HepG2 (cell line): ENCODE results near the gene CBLN3. TPM values are rescaled to one million over a fixed set of nuclear protein-coding genes. Genes with fewer than 3 reads are reported as not detected.

ENCODE experiments used
- CEBPB ChIP-seq: IDR thresholded peaks from 2 replicates; pipeline ENCODE4 v1.6.1; 2011; ENCODE audit warnings: low read depth, low read length, improper control_type of control experiment, borderline replicate concordance
- FOSL2 ChIP-seq: sonication (generic); formaldehyde crosslinking; IDR thresholded peaks from 2 replicates; pipeline ENCODE4 v1.4.0; 2020; ENCODE audit warnings: missing genetic modification reagents
- HOXA3 ChIP-seq: sonication (generic); formaldehyde crosslinking; IDR thresholded peaks from 2 replicates; pipeline ENCODE4 v1.5.0; 2020; ENCODE audit warnings: missing genetic modification reagents
- MIXL1 ChIP-seq: IDR thresholded peaks from 2 replicates; pipeline ENCODE4 v1.6.1; 2016
- PAF1 ChIP-seq: IDR thresholded peaks from 2 replicates; pipeline ENCODE4 v1.6.1; 2016; ENCODE audit warnings: missing genetic modification reagents, missing compliant biosample characterization
- RBM22 ChIP-seq: fragments of 200-400 bp; formaldehyde crosslinking; optimal IDR thresholded peaks from 2 replicates; pipeline ENCODE3; 2017; ENCODE audit warnings: mild to moderate bottlenecking, low read length, moderate library complexity
- SMC3 ChIP-seq: IDR thresholded peaks from 2 replicates; pipeline ENCODE4 v1.6.1; 2011; ENCODE audit warnings: low read length, improper control_type of control experiment
- SYNCRIP ChIP-seq: fragments of 200-400 bp; formaldehyde crosslinking; IDR thresholded peaks from 2 replicates; pipeline ENCODE4 v1.6.1; 2018; ENCODE audit warnings: mild to moderate bottlenecking, low read depth, low read length; ENCODE audit not compliant: insufficient read depth
- TEAD3 ChIP-seq: optimal IDR thresholded peaks from 2 replicates; pipeline ENCODE3; 2016; ENCODE audit warnings: borderline replicate concordance
- ZFY ChIP-seq: sonication (generic); formaldehyde crosslinking; IDR thresholded peaks from 2 replicates; pipeline ENCODE4 v1.4.0; 2020; ENCODE audit warnings: missing genetic modification reagents
- ZNF572 ChIP-seq: sonication (generic); formaldehyde crosslinking; IDR thresholded peaks from 2 replicates; pipeline ENCODE4 v1.5.1; 2020; ENCODE audit warnings: mild to moderate bottlenecking, missing genetic modification reagents
- ZNF629 ChIP-seq: sonication (generic); formaldehyde crosslinking; conservative IDR thresholded peaks from 2 replicates; pipeline ENCODE4 v1.5.0; 2020; ENCODE audit warnings: missing genetic modification reagents
- ZNF841 ChIP-seq: sonication (generic); formaldehyde crosslinking; IDR thresholded peaks from 2 replicates; pipeline ENCODE4 v1.8.1; 2023; ENCODE audit warnings: missing genetic modification reagents, borderline replicate concordance
- polyA plus RNA-seq, 8 experiments: library from polyadenylated mRNA; depleted of rRNA in 3 of 8; stranded (reverse) in 7 of 8; unstranded in 1 of 8; fragments of >200 nt; fragmentation: Illumina TruSeq in 4 of 8; extraction: Trizol in 4 of 8; gene quantifications; 2 replicates each; pipeline versions ENCODE4 v1.2.1 to v1.2.3, GENCODE V29; 2011 to 2016; ENCODE audit warnings: low read depth in 4 of 8, missing spikeins in 1 of 8, mixed read lengths in 1 of 8; ENCODE audit not compliant: insufficient read depth in 1 of 8
- total RNA-seq, 5 experiments: library from RNA; depleted of rRNA; stranded (reverse); fragments of >200 nt; fragmentation: Illumina TruSeq; extraction: Trizol; gene quantifications; 2 replicates each; pipeline ENCODE4 v1.2.3, GENCODE V29; 2016; ENCODE audit warnings: low read depth in 1 of 5
- TF ChIP-seq, protein P1 (sequence below): sonication (generic); formaldehyde crosslinking; IDR thresholded peaks from 2 replicates; pipeline ENCODE4 v1.8.0; 2022; ENCODE audit warnings: missing genetic modification reagents, low read depth, mild to moderate bottlenecking, borderline replicate concordance
- TF ChIP-seq, protein P2 (sequence below): sonication (generic); formaldehyde crosslinking; IDR thresholded peaks from 2 replicates; pipeline ENCODE4 v1.5.0; 2020; ENCODE audit warnings: mild to moderate bottlenecking, missing genetic modification reagents, borderline replicate concordance
- TF ChIP-seq, protein P3 (sequence below): IDR thresholded peaks from 2 replicates; pipeline ENCODE4 v1.6.1; 2016; ENCODE audit warnings: low read depth, missing genetic modification reagents, missing compliant biosample characterization

Gene CBLN3
- total and polyA plus RNA-seq, 2 of the 13 experiments (the other 11 are each of a cell fraction or from before 2014, with no cell fraction given), result 0.66 to 0.98 TPM

DNA sequence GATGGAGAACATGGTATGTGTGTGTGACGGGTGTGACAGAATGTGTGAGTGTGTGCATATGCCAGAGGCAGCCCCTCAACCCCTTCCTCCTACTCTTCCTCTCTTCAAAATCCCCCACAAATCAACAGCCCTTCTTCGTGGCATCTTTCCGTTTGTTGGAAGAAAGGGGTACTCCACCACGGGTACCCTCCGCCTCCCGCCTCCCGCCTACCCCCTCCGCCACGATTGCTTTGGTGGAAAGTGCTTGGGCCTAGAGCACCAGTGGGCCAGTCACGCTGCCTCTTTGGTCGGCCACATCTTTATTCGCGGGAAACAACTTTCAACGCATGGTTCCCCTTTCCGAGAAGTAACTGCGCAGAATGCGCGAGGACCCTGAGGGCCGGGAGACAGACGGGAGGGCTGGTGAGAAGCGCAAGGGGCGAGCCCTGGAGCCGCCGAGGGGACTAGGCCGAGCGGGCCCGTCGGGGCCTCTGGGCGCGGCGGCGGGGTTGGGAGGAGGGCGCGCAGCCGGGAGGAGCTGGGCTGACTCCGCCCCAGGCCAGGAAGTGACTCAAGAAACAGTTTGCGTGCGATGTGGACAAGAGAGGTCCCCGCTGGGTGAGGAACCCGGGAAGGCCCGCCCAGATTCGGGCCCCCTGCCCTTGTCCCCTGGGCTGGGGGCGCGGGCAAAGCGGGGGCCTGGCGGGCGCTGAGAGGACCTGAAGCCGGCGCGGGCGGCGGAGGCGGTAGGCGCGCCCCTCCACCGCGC lies at the start of gene CBLN3, which contains the start of gene KHNYN (continued):
- TF ChIP-seq, protein P1, sequence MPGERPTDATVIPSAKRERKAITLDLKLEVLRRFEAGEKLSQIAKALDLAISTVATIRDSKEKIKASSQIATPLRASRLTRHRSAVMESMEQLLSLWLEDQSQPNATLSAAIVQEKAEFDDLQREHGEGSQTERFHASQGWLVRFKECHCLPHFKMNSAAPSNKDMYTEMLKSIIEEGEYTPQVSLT (CRISPR knock-in tag), result no peak
- no peak for TF ChIP-seq SMC3
- TF ChIP-seq, protein P2, sequence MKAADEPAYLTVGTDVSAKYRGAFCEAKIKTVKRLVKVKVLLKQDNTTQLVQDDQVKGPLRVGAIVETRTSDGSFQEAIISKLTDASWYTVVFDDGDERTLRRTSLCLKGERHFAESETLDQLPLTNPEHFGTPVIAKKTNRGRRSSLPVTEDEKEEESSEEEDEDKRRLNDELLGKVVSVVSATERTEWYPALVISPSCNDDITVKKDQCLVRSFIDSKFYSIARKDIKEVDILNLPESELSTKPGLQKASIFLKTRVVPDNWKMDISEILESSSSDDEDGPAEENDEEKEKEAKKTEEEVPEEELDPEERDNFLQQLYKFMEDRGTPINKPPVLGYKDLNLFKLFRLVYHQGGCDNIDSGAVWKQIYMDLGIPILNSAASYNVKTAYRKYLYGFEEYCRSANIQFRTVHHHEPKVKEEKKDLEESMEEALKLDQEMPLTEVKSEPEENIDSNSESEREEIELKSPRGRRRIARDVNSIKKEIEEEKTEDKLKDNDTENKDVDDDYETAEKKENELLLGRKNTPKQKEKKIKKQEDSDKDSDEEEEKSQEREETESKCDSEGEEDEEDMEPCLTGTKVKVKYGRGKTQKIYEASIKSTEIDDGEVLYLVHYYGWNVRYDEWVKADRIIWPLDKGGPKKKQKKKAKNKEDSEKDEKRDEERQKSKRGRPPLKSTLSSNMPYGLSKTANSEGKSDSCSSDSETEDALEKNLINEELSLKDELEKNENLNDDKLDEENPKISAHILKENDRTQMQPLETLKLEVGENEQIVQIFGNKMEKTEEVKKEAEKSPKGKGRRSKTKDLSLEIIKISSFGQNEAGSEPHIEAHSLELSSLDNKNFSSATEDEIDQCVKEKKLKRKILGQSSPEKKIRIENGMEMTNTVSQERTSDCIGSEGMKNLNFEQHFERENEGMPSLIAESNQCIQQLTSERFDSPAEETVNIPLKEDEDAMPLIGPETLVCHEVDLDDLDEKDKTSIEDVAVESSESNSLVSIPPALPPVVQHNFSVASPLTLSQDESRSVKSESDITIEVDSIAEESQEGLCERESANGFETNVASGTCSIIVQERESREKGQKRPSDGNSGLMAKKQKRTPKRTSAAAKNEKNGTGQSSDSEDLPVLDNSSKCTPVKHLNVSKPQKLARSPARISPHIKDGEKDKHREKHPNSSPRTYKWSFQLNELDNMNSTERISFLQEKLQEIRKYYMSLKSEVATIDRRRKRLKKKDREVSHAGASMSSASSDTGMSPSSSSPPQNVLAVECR (CRISPR knock-in tag), result peak; percentile 75; the same call in 1 of the 2 replicates
- 0 out of 2 replicates have a peak, but pooled peaks have one; percentile 62 for TF ChIP-seq PAF1 (CRISPR knock-in tag)
- TF ChIP-seq CEBPB, result no peak
- TF ChIP-seq TEAD3, result peak; percentile 32
- no peak for TF ChIP-seq ZNF629
- peak; percentile 51 for TF ChIP-seq RBM22
- no peak for TF ChIP-seq ZNF841
- no peak; the same call in 1 of the 2 replicates for TF ChIP-seq MIXL1 (CRISPR knock-in tag)
- TF ChIP-seq SYNCRIP, result no peak
- TF ChIP-seq ZFY, result peak; percentile 98
- no peak for TF ChIP-seq ZNF572
- peak; percentile 87 for TF ChIP-seq HOXA3 (CRISPR knock-in tag)
- TF ChIP-seq FOSL2 (CRISPR knock-in tag), result peak; percentile 85
- TF ChIP-seq, protein P3, sequence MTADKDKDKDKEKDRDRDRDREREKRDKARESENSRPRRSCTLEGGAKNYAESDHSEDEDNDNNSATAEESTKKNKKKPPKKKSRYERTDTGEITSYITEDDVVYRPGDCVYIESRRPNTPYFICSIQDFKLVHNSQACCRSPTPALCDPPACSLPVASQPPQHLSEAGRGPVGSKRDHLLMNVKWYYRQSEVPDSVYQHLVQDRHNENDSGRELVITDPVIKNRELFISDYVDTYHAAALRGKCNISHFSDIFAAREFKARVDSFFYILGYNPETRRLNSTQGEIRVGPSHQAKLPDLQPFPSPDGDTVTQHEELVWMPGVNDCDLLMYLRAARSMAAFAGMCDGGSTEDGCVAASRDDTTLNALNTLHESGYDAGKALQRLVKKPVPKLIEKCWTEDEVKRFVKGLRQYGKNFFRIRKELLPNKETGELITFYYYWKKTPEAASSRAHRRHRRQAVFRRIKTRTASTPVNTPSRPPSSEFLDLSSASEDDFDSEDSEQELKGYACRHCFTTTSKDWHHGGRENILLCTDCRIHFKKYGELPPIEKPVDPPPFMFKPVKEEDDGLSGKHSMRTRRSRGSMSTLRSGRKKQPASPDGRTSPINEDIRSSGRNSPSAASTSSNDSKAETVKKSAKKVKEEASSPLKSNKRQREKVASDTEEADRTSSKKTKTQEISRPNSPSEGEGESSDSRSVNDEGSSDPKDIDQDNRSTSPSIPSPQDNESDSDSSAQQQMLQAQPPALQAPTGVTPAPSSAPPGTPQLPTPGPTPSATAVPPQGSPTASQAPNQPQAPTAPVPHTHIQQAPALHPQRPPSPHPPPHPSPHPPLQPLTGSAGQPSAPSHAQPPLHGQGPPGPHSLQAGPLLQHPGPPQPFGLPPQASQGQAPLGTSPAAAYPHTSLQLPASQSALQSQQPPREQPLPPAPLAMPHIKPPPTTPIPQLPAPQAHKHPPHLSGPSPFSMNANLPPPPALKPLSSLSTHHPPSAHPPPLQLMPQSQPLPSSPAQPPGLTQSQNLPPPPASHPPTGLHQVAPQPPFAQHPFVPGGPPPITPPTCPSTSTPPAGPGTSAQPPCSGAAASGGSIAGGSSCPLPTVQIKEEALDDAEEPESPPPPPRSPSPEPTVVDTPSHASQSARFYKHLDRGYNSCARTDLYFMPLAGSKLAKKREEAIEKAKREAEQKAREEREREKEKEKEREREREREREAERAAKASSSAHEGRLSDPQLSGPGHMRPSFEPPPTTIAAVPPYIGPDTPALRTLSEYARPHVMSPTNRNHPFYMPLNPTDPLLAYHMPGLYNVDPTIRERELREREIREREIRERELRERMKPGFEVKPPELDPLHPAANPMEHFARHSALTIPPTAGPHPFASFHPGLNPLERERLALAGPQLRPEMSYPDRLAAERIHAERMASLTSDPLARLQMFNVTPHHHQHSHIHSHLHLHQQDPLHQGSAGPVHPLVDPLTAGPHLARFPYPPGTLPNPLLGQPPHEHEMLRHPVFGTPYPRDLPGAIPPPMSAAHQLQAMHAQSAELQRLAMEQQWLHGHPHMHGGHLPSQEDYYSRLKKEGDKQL (CRISPR knock-in tag), result peak; percentile 55; the same call in 1 of the 2 replicates
